Measurements from ENCODE around the gene PPCDC. TPM values are rescaled to one million over a fixed set of nuclear protein-coding genes. Genes with fewer than 3 reads are reported as not detected.
A peak's percentile ranks its signal among the peaks of the same experiment; 100 is the strongest.

PPCDC gene
- total and polyA plus RNA-seq, 2 of the 4 experiments (the other 2 are of a cell fraction), result 13.3 to 16.3 TPM

- dilution Hi-C loops (cut with HindIII; ENCODE audit: low sequenced_read_pairs, unreplicated experiment), result no loop called here
- no TSS peak for BruUV-seq (replicated peaks)
- no peak overlapping the region for H3K27ac ChIP-seq (ENCODE audit: insufficient read depth, low read length)
These were observed 22.1 kb downstream of the PPCDC start for GRCh38 chr15:75045332-75046015.

More at GRCh38 chr15:75045332-75046015, 22.1 kb downstream of the PPCDC start:
- H3K27me3 ChIP-seq (ENCODE audit: control insufficient read depth, insufficient read depth, low read length), result no peaks in the 10 kb centered on the region
- no peak overlapping the region for H3K18ac ChIP-seq (ENCODE audit: low read depth, low read length)
- no peak overlapping the region for H2BK120ac ChIP-seq (ENCODE audit: low read depth, low read length)
- no peak overlapping the region for H2BK15ac ChIP-seq (ENCODE audit: low read depth, low read length)
- TF ChIP-seq USF2 (IDR thresholded peaks at IDR 0.05; ENCODE audit: low read depth, low read length) (no peak), RCOR1 (IDR thresholded peaks at IDR 0.05; ENCODE audit: insufficient replicate concordance, low read length) (no peak), SMC3 (IDR thresholded peaks at IDR 0.05; ENCODE audit: low read depth, low read length) (no peak), POLR2A (IDR thresholded peaks at IDR 0.05; ENCODE audit: low read depth, low read length) (no peak)
- no peak overlapping the region for H3K4me3 ChIP-seq (ENCODE audit: insufficient read depth, low read depth, low read length)
- peaks cover 30% of the 10 kb centered on the region for H3K9me1 ChIP-seq (ENCODE audit: insufficient read depth, low read length)
- ATAC-seq (ENCODE audit: low read depth) (no peak), DNase-seq (no peak)
- H2BK20ac ChIP-seq (ENCODE audit: low read depth, low read length), result no peak overlapping the region
- in situ Hi-C loops (cut with MboI; ENCODE audit: low sequenced_read_pairs) (no loop called here), intact Hi-C loops (cut with micrococcal nuclease) (no loop called here)
- 80% methylated on average over 1 of the region's 6 CpGs; no CpG with 5 or more reads in 1 of the 2 experiments for WGBS, 2 experiments (ENCODE audit: extremely low coverage in 2 of 2, insufficient read length in 1 of 2)
- H2AK9ac ChIP-seq (replicated peaks; ENCODE audit: low read depth, low read length, poor library complexity), result no peak overlapping the region
- H3K9ac ChIP-seq (ENCODE audit: low read depth, low read length), result no peak overlapping the region
- no peak overlapping the region for H3K56ac ChIP-seq (ENCODE audit: extremely low read depth, insufficient read depth, low read length)
- H4K20me1 ChIP-seq (ENCODE audit: insufficient read depth, low read length), result peaks cover 10% of the 10 kb centered on the region
- POLR2A ChIA-PET (ENCODE audit: unreplicated experiment), result interaction anchor here (0.7 kb wide), 1 partner anchor 153 kb away, joined by 5 read pairs; no protein-coding TSS in a partner anchor
- 0 out of 2 replicates have a peak overlapping the region, but pooled peaks have one; percentile 8 for H3K4ac ChIP-seq (ENCODE audit: low read depth, low read length)
- H3K14ac ChIP-seq (replicated peaks; ENCODE audit: low read depth, low read length), result no peak overlapping the region
- peak overlapping the region; percentile 94; the same call in 1 of the 2 replicates for H2AK5ac ChIP-seq (ENCODE audit: low read depth, low read length)
- no peak overlapping the region for H2AFZ ChIP-seq (replicated peaks; ENCODE audit: low read length, poor library complexity)
- peaks cover 28% of the 10 kb centered on the region for H3K4me1 ChIP-seq (ENCODE audit: control insufficient read depth, insufficient read depth, low read length)
- H2BK5ac ChIP-seq (ENCODE audit: low read depth, low read length, poor library complexity, severe bottlenecking), result no peak overlapping the region
- no peaks in the 10 kb centered on the region; the same call in 1 of the 2 replicates for H3K36me3 ChIP-seq (ENCODE audit: control insufficient read depth, insufficient read depth, low read length)
- no peak overlapping the region for H3K4me2 ChIP-seq (ENCODE audit: low read depth, low read length)
- CTCF ChIA-PET, result interaction anchor here (0.6 to 1.6 kb wide), 2 partner anchors 159 to 1656 kb away, joined by 3 to 5 read pairs; no protein-coding TSS in a partner anchor
- peaks cover 0 to 24% of the 10 kb centered on the region in 2 experiments; a peak in 2 of 4 replicates for H3K79me1 ChIP-seq (ENCODE audit: low read depth in 1 of 2, low read length in 2 of 2)
- H3K23ac ChIP-seq (ENCODE audit: low read depth, low read length), result no peak overlapping the region
- no peak overlapping the region; the same call in 1 of the 2 replicates for H4K91ac ChIP-seq (ENCODE audit: insufficient read depth, low read depth, low read length)
- no peaks in the 10 kb centered on the region for H3K9me3 ChIP-seq (ENCODE audit: control insufficient read depth, insufficient read depth, low read length)
- no peak overlapping the region for H4K5ac ChIP-seq (ENCODE audit: low read depth, low read length)
- no peak overlapping the region for H4K8ac ChIP-seq (ENCODE audit: low read depth in 2 of 2, low read length in 2 of 2)
